Measurements from ENCODE around the gene CAPN9.

Gene CAPN9

GRCh38 chr1:230794871-230795605, 47.9 kb downstream of the CAPN9 start:
- DNase-seq (ENCODE audit: low read depth in 2 of 2, low spot score in 1 of 2): no peak

GRCh38 chr1:230796626-230797025, 49.4 kb downstream of the CAPN9 start:
- DNase-seq (ENCODE audit: low read depth in 2 of 2, low spot score in 1 of 2): no peak

- no peak for DNase-seq (ENCODE audit: low read depth in 2 of 2, low spot score in 1 of 2)
Measured at GRCh38 chr1:230797376-230797920, 50.3 kb downstream of the CAPN9 start.

GRCh38 chr1:230797942-230798365, 50.8 kb downstream of the CAPN9 start:
- no peak for DNase-seq (ENCODE audit: low read depth in 2 of 2, low spot score in 1 of 2)

- DNase-seq (ENCODE audit: low read depth in 2 of 2, low spot score in 1 of 2): no peak
Measured at GRCh38 chr1:230798491-230798890, 51.3 kb downstream of the CAPN9 start.

- DNase-seq (ENCODE audit: low read depth in 2 of 2, low spot score in 1 of 2): no peak
Measured at GRCh38 chr1:230800891-230801840, 54.0 kb downstream of the CAPN9 start.

GRCh38 chr1:230804396-230804795, 57.2 kb downstream of the CAPN9 start:
- DNase-seq (ENCODE audit: low read depth in 2 of 2, low spot score in 1 of 2): no peak

- no peak for DNase-seq (ENCODE audit: low read depth in 2 of 2, low spot score in 1 of 2)
Measured at GRCh38 chr1:230806552-230806951, 59.4 kb downstream of the CAPN9 start.

GRCh38 chr1:230807029-230807428, 59.8 kb downstream of the CAPN9 start:
- no peak for DNase-seq (ENCODE audit: low read depth in 2 of 2, low spot score in 1 of 2)

- DNase-seq (ENCODE audit: low read depth in 2 of 2, low spot score in 1 of 2): no peak
Measured at GRCh38 chr1:230807561-230808280, 60.5 kb downstream of the CAPN9 start.

GRCh38 chr1:230808281-230808872, 61.2 kb downstream of the CAPN9 start:
- no peak for DNase-seq (ENCODE audit: low read depth in 2 of 2, low spot score in 1 of 2)

GRCh38 chr1:230809256-230809990, 62.2 kb downstream of the CAPN9 start:
- no peak for DNase-seq (ENCODE audit: low read depth in 2 of 2, low spot score in 1 of 2)

GRCh38 chr1:230812568-230812967, 65.4 kb downstream of the CAPN9 start:
- no peak for DNase-seq (ENCODE audit: low read depth in 2 of 2, low spot score in 1 of 2)

- DNase-seq (ENCODE audit: low read depth in 2 of 2, low spot score in 1 of 2): no peak
Measured at GRCh38 chr1:230814949-230815692, 67.9 kb downstream of the CAPN9 start.

GRCh38 chr1:230816018-230816417, 68.8 kb downstream of the CAPN9 start:
- DNase-seq (ENCODE audit: low read depth in 2 of 2, low spot score in 1 of 2): no peak

- no peak for DNase-seq (ENCODE audit: low read depth in 2 of 2, low spot score in 1 of 2)
Measured at GRCh38 chr1:230818367-230818766, 71.2 kb downstream of the CAPN9 start.

- no peak for DNase-seq (ENCODE audit: low read depth in 2 of 2, low spot score in 1 of 2)
Measured at GRCh38 chr1:230818901-230819300, 71.7 kb downstream of the CAPN9 start.

- DNase-seq (ENCODE audit: low read depth in 2 of 2, low spot score in 1 of 2): no peak
Measured at GRCh38 chr1:230819976-230820375, 72.8 kb downstream of the CAPN9 start.

GRCh38 chr1:230820568-230820967, 73.4 kb downstream of the CAPN9 start:
- DNase-seq (ENCODE audit: low read depth in 2 of 2, low spot score in 1 of 2): no peak
